Ishikawa (cell line): ENCODE data around the gene XIRP2.

ENCODE experiments used
- CEBPB ChIP-seq: IDR thresholded peaks from 2 replicates; pipeline ENCODE4 v1.6.1; 2012
- CREB1 ChIP-seq: IDR thresholded peaks from 2 replicates; pipeline ENCODE4 v1.6.1; 2012; ENCODE audit warnings: low read depth
- EGR1 ChIP-seq: IDR thresholded peaks from 2 replicates; pipeline ENCODE4 v1.6.1; 2012
- EP300 ChIP-seq: IDR thresholded peaks from 2 replicates; pipeline ENCODE4 v1.6.1; 2012; ENCODE audit warnings: borderline replicate concordance
- FOXM1 ChIP-seq: IDR thresholded peaks from 2 replicates; pipeline ENCODE4 v1.6.1; 2012; ENCODE audit warnings: low read depth, borderline replicate concordance
- MAX ChIP-seq: IDR thresholded peaks from 2 replicates; pipeline ENCODE4 v1.6.1; 2012
- NFIC ChIP-seq: IDR thresholded peaks from 2 replicates; pipeline ENCODE4 v1.6.1; 2012
- RAD21 ChIP-seq: IDR thresholded peaks from 2 replicates; pipeline ENCODE4 v1.6.1; 2012; ENCODE audit warnings: low read depth
- REST ChIP-seq: IDR thresholded peaks from 2 replicates; pipeline ENCODE4 v1.6.1; 2012; ENCODE audit warnings: low read depth, mild to moderate bottlenecking
- TAF1 ChIP-seq: IDR thresholded peaks from 2 replicates; pipeline ENCODE4 v1.6.1; 2012; ENCODE audit warnings: low read depth, mild to moderate bottlenecking
- TCF12 ChIP-seq: IDR thresholded peaks from 2 replicates; pipeline ENCODE4 v1.6.1; 2012; ENCODE audit warnings: low read depth
- TEAD4 ChIP-seq: IDR thresholded peaks from 2 replicates; pipeline ENCODE4 v1.6.1; 2012
- USF1 ChIP-seq: IDR thresholded peaks from 2 replicates; pipeline ENCODE4 v1.6.1; 2012
- YY1 ChIP-seq: IDR thresholded peaks from 2 replicates; pipeline ENCODE4 v1.6.1; 2012; ENCODE audit warnings: low read depth

GRCh38 chr2:167200019-167200418 is 311.7 kb downstream of the XIRP2 start:
- no peak for TF ChIP-seq MAX
- no peak for TF ChIP-seq NFIC
- no peak for TF ChIP-seq CEBPB
- TF ChIP-seq YY1 = no peak
- no peak for TF ChIP-seq TEAD4
- TF ChIP-seq TCF12 = no peak
- no peak for TF ChIP-seq RAD21
- TF ChIP-seq EP300 = no peak
- TF ChIP-seq TAF1 = no peak
- TF ChIP-seq CREB1 = no peak
- TF ChIP-seq REST = no peak
- no peak for TF ChIP-seq USF1
- TF ChIP-seq FOXM1 = no peak
- TF ChIP-seq EGR1 = no peak
